HG03469 (cell line): ENCODE data around the gene PHLDB1.
"Not testable (repeated sequence)": the region's sequence is repeated elsewhere in the genome, so short reads cannot be mapped to it uniquely, and the experiment has no call there.

Experiments used
- ATAC-seq: cut with Tn5 transposase; IDR thresholded peaks from one replicate; pipeline ENCODE4 v1.9.1; 2021; ENCODE audit warnings: mild to moderate bottlenecking, moderate library complexity, moderate number of reproducible peaks; ENCODE audit not compliant: unreplicated experiment

The PHLDB1 gene

DNA sequence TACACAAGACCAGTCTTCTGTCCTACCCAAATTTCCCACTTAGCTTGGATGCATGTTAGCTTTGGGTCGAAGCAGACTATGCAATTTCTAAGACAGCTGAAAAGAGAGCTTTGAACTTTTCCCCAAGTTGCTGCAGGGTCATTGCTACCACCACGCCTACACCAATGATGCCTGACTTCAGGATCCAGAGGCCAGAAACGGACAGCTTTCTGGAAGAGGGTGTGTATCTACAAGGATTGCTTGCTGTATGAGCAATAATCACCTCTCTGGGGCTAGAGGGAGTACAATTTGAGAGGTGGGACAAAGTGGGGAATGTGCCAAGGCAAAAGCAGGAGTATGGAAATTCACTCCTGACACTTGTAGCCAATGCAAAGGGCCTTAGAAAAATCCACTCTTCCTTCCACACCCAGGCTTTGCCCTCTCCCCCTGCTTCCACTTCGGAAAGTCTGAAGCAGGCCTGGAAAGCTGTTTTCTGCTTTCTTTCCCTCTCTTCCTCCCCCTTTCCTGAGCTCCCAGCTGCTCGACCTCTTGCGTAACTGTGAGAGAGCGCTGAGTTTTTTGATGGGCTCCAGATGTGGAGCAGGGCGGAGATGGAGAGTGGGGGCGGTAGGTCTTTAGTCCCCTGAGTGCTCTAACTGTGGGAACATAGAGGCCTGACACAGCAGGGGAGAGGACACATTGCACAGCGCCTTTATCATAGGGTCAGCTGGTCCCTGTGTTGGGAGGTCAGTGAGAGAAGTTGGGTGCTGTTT lies 2.1 kb upstream of the PHLDB1 start:
- ATAC-seq = no peak

DNA sequence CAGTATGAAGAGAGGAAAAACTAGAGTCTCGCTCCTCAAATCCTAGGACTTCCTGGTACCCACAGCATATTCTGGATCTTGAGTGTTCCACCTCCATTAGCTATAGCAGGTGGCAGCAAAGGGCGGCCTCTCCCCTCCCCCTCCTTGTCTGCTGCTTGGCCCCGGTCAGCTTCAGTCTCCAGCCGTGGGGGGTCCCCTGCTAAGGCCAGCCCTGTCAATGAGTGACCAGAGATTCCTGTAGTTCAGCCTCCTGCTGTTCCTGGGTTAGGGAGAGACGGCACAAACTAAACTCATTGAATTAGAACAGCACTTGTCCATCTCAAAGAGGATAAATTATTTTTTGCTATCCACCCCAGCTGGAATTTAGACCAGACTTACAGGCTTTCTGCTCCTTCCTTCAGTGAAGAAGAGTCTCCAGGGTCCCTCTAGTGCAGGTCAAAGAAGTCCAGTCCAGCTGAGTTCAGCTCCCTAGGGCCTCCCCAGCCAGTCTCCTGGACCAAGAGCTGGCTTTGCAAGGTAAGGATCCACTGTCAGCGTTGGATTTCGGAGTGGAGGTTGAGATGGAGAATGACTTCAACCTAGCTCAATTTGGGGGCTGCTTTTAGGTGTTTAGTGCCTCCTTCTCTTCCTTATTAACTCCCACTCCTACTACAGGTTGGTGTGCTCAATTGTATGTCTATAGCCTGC lies 1.1 kb upstream of the PHLDB1 start:
- ATAC-seq = no peak

DNA sequence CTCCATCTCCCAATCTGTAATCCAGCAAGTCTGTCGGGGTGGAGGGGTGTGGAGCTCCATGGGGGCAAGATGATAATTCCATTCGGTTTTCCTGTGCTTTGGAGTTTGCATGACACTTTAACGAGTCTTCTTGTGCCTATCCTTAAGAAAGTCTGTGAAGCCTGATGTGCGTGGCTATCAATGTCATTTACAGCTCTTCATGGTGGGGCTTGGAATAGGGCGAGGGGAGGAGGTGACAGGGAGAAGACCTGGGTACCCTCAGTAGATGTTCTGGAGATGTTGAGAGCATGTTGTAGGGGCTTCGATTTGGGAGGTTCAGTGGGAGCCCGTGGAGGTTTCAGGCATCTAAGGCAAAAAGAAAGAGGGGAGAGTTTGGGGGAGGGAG lies 579 bp upstream of the PHLDB1 start:
- no peak for ATAC-seq

DNA sequence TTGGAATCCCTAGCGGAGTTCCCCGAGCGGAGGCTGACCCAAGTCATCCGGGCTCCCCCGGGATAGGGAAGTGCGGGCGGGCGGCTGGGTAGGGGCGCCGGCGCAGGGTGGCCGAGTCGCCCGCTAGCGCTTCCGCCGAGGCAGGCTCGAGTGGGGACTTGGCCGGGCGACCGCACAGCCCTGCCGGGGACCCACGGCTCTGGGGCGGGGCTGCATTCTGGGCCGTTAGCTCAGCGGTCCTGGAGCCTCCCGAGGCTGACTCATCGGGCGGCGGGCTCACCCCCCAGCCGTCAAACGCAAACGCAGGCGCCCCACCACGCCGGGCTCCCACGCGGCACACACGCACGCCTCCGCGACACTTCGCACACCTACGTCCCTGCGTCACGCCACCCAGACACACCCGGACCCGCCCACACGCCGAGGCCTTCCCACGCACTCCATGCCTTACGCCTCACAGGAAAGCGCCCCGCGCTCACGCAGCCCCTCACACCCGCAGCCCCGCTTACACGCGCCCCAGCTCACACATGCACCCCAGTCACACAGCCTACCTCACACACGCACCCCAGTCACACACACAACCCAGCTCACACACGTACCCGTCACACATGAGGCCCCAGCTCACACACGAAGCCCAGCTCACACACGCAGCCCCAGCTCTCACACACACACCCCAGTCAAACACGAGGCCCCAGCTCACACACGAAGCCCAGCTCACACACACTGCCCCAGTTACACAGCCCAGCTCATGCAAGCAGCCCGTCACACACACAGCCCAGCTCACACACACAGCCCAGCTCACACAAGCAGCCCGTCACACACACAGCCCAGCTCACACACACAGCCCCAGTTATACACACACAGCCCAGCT lies 1.2 kb downstream of the PHLDB1 start:
- ATAC-seq = no peak

DNA sequence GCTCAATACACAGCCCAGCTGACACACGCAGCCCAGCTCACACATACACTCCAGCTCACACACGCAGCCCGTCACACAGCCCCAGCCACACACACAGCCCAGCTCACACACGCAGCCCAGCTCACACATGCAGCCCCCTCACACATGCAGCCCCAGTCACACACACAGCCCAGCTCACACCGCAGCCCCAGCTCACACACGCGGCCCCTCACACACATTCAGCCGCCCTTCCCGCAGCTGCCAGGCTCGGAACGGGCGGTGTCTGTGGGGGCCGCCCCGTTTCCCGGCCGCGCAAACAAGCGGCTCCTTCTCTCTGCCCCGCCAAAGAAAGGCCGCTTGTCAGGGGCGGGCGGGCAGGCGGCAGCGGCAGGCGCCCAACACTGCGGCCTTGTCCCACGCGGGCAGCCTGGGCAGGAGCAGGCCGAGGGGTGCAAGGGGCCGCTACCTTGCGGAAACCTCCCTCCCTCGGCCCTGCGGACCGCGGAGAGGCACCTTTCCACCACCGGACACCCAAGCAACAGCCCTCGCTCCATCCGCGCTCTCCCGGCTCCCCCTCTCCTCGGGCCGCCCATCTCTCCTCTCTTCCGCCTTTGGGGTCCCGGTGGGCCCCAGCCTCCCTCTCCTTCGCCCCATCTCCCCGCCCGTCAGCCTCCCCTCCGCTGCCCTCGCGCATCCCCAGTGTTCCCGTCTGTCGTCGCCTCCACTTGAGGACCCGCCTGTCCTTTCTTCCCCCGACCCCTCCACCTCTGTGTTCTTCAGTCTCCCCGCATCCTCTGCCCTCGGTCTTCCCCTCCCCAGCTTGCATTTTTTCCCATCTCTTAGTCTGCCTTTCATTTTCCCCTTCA lies 2.2 kb downstream of the PHLDB1 start:
- no peak for ATAC-seq

DNA sequence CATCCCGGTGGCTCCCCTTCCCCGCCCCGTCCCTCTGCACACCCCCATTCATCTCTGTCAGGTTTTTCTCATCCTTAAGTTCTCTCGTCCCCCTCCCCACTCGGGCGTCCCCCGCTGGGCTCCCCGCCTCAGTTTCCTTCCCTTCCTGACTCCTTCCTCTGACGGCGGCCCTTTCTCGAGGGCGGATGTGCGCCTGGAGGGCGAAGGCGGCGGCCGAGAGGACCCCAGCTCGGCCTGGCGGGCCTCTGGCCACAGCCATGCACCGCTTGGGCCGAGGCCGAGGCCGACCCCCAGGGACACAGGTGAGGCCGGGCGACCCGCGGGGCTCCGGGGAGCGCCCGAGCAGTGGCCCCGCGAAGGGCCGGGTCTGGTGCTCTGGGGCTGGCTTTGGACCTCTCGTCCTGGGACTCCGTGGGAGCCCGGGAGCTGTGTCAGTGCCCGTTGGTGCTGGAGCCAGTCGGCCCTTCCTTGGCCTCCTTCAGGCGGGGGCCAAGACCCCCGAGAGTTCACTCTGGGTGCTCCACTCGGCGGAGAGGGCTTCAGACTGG lies 2.9 kb downstream of the PHLDB1 start:
- no peak for ATAC-seq

DNA sequence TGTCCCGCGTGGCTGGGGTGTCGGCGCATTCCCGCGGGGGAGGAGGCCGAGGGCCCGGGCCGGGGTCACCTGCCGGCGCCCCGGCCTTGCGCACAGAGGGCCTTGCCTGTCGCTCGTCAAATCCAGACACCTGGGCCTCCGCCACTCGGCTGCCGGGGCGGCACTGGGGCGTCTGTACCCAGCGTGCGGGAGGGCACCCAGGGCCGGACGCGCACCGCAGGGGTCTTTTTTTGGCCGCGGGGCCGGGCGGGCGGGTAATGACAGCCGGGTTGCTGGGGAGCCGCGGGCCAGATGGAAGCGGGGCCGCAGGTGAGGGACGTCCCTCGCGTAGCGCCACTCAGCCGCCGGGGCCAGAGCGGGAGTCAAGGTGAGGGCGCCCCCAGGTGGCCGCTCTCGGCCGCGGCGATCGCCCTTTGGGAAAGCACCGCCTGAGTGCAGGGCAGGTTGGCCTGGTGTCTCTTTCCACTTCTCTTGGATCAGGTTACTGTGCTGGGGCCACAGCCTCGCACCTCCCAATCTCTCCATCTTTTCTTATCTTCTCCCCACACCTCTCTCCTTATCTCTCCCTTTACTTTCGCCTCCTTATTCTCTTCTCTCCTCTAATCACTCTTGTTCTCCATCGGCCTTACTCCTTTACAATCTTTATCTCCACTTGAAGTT lies 3.5 kb downstream of the PHLDB1 start:
- no peak for ATAC-seq

DNA sequence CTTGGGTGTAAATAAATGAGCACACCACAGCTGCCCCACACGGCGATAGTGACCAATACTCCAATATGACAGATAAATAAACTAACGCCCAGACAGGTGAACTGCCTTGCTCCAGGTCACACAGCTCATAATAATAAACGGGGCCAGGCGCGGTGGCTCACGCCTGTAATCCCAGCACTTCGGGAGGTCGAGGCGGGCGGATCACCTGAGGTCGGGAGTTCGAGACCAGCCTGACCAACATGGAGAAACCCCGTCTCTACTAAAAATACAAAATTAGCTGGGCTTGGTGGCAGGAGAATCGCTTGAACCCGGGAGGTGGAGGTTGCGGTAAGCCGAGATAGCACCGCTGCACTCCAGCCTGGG lies 4.0 kb downstream of the PHLDB1 start:
- not testable (repeated sequence) for ATAC-seq

DNA sequence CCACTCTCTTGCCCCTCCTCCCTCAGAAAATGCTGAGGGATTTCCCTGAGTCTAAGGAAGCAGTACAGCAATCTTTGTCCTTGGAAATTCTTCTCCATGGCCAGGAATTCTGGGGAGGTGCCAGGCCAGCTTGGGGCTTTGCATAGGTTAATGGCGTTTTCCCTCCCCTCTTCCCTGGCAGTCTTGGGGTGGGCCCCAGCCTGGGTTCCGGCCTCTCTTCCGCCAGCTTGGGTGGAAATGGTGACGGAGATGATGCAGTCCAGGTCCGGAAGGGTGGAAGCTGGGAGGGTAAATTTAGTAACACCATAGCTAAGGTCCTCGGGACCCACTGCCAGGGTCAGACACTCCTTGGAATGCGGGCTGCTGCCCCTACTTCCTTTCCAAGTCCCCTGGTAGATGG lies 5.0 kb downstream of the PHLDB1 start:
- no peak for ATAC-seq

DNA sequence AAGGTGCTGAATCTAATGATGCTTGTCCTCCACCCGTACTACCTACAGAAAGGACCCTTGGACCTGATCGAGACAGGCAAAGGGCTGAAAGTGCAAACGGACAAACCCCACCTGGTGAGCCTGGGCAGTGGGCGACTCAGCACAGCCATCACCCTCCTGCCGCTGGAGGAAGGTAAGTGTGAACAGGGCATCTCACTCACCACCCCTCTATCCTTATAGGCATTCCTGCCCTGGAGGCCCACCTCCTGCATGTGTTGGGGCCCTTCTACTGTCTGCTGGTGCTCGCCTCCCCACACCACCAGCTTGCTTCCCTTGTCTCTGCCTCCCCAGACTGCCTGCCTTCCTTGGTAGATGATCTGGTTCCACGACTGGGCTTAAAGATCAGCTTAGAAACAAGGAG lies 7.1 kb downstream of the PHLDB1 start:
- no peak for ATAC-seq

DNA sequence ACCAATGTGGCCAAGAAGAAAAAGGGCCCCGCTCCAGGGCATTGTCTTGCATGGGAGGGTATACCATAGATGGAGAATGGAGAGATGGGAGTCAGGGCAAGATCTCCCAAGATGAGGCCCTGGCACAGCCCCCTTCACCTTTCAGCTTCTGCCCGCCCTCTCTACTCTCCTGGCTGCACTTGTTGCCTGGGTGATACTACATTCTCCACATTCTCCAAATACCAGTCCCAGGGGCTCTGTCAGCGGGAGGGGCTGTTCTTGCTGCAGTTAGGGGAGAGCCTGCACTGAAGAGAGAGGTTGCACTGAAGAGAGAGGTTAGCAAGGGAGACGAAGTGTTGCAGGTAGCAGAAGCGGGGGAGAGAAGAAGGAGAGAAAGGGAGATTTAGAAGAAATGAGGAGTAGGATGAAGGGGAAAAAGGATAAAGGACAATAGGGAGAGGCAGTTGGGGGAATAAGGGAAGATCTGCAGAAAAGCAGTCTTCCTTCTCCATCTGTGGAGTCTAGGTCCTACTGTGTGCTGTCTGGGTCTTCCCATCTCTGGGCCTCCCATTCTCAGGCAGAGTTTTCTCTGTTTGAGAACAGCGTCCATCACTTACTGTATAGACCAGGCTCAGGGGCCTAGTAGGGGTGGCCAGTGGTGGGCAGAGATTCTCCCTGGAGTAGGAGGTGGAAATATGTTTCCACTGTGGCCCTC lies 8.0 kb downstream of the PHLDB1 start:
- ATAC-seq = no peak

DNA sequence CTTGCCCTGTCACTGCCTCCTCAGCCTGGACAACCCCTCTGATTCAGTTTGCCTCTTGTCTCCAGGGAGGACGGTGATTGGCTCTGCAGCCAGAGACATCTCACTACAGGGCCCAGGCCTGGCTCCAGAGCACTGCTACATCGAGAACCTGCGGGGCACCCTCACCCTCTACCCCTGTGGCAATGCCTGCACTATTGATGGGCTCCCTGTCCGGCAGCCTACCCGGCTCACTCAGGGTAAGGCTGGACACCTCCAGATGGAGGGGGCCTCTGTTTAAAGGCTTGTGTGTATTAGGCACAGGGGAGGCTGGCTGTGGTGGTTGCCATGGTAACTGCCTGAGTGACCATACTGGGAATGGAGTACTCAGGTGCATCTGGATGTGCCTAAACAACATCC lies 8.6 kb downstream of the PHLDB1 start:
- no peak for ATAC-seq

DNA sequence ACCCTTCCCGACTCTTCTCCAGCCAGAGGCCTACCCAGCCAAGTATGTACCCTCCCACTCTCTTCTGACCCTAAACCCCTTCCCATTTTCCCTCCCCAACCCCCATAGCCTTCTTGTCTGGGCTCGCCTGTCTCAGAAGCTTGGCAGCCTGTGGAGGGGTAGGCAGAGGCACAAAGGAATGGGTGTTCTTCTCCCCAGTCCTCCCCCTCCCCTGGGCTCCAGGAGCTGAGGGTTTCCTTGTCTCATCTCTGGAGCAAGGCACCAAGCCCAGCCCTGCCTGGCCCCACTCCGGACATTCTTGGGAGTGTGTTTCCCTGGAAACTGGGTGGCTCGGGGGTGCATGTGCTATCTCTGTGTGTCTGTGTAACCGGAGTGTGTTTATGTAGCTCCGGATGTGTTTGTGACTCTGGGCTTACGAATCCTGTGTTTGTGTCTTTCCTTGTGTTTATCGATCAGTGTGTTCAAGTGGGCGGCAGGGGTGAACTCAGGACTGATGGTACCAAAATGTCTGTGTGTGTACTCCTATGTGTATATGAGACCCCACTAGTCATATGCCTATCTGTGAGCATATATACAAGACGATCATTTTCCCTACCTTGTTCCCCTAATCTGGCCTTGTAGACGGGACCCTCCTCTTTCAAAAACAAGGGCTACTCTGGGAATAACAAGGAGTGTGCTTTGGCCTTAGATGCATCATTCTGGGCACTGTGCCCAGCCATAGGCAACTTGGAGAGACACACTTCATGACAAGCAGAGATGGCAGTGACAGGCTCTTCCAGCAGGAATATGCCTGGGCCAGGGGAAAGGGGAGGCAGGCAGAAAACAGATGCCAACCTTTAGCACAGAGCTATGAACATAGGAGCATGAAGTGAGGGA lies 10.9 kb downstream of the PHLDB1 start:
- no peak for ATAC-seq

DNA sequence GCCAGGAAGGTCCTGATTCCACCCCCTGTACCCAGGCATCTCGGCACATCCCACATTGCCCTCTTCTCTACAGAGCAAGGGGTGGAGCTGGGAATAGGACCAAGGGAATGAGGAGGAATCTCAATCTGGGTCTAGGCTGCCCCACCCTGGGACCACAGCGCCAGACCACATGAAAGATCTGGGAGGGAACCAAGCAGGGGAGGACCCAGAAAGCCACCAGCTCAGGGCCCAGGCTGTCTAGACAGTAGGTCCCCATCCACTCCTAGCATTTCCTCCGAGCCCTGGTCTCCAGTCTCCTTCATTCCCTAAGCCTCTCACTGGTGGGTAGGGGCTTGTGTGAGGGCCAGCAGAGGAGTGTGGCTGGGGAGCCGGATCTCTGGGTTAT lies 11.6 kb downstream of the PHLDB1 start:
- ATAC-seq = no peak

DNA sequence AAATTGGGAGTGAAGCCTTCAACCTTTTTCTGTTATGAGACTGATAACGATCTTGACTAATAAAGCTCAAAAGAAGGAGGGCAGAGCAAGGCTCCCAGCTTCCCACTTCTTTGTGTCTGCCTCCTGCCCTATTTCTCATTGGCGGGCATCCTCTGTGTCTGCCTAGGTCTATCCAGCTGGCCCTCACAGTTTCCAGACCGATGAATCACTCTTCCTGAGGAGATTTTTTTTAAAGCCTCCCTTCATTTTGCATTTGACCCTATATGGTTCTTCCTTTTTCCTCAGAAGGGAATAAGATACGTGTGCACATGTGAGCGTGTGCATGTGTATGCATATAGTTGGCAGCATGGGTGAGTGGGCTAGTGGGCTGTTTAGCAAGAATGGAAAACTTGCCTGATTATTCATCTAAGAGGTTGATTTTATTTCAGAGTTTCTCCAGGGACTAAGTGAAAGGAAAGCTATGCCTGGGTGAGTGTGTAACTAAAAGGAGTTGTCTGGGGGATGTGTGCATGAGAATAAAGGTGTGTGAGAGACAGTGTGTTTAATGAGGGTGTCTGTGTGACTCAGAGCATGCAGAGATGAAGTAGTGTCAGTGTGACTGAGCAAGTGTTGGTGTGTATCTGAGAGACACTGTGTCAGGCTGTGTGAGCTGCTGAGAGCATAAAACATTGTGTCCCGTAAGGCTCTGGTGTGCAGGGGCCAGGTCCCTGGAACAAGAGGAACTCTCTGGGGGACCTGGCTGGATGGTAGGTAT lies 12.2 kb downstream of the PHLDB1 start:
- no peak for ATAC-seq

DNA sequence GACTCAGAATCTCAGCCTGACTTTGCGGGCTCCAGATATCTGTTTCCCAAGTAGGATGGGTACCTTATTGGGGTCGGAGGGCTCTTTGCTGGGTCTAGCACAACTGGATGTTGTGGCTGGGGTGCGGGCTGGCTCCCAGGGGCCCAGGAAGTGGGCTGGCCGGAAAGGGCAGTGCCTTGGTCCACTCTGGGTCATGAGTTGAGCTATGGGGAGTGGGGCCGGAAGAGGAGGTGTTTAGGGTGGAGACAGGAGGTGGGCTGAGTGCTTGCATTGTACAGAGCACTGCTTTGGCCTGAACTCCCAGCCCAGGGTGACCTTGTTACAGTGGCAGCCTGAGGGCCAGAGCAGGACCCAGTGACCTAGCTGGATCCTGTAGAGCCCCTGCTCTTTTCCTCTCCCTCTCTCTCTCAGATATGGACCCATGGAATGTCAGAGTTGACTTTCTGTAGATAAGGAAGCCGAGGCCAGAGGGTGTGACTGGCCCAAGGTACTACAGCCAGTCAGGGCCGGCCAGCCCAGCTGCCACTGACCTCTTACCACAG lies 13.2 kb downstream of the PHLDB1 start:
- ATAC-seq = no peak

DNA sequence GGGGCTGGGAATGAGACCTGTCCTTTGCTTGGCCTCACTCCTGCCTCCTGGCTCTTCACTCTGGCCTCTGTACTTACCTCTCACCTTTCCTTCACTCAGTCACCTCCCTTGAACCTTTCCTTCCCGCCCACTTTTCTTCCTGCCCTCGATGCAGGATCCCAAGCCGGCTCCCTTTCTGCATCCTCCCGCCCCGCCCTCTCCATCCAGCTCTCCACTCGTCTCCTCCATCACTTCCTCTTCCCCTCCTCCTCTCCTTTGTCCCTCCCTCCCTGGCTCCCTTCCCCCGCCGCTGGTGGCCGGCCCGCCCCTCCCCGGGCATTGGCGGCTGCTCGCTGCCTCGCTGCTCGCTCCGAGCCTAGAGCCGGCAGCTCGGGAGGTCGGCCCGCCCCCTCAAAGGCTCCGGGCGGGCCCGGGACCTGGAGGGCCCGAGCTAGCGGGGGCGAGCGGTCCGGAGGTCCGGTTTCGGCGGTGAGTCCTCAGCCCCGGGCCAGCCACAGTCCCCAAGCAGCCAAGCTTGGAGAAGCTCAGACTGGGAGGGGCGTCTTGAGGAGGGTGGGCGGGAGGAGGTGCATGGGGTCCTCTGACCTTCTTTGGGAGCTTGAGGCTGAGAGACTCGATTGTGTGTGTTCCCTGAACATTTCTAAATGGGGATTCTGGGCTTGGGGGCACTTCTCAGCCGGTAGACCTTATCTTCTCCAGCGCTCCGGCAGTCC lies 13.8 kb downstream of the PHLDB1 start:
- no peak for ATAC-seq
